ENCODE data around the gene COMMD10.
"Not testable (repeated sequence)": the region's sequence is repeated elsewhere in the genome, so short reads cannot be mapped to it uniquely, and the experiment has no call there.

COMMD10 gene

DNA sequence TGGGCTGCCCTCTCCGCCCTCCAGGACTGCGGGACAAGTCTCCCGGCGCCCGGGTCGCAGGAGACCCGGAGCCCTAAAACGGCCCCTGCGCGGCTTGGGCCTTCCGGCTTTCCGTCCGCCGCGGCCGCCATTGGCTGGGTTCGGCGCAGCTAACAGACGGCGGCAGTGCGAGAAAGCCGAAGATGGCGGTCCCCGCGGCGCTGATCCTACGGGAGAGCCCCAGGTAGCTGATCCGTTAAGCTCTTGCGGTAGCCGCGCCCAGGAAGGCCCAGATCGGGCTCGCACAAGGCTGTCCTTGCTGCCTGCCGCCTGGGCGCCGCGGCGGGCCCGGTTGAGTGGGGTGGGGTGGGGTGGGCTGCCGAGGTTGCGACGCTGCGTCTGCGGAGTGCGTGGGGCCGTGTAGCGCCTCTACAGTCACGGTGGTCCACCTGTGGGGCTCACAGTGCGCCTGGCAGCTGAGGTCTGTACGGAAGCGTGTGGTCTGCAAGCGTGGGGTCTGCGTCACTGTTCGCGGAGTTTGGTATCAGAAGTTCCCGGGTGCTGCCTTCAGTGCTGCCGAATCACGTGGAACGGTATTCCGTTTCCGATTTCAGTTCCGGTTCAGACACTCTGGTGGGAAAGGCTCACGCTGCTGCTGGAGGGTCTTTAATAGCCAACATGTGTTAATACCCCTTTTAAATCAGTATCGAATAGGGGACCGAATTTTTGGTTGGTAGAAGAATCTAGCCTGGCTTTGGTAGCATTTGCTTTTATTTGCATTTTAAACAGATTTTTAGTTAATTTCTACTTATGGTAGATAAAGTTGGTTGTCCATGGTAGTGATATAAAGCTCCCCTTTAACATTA, at the start of gene COMMD10:
TSS of gene COMMD10 (plus strand) at position 155 of the 845 bp plus-strand sequence.
- DNase-seq, result peak; percentile 30 to 91 (median 68)

- DNase-seq, result no peak
Observed at GRCh38 chr5:116035123-116035522, 49.7 kb upstream of the COMMD10 start.

GRCh38 chr5:116037236-116037822, 47.5 kb upstream of the COMMD10 start:
- DNase-seq, result no peak

GRCh38 chr5:116038817-116039216, 46.0 kb upstream of the COMMD10 start:
- no peak for DNase-seq

DNA sequence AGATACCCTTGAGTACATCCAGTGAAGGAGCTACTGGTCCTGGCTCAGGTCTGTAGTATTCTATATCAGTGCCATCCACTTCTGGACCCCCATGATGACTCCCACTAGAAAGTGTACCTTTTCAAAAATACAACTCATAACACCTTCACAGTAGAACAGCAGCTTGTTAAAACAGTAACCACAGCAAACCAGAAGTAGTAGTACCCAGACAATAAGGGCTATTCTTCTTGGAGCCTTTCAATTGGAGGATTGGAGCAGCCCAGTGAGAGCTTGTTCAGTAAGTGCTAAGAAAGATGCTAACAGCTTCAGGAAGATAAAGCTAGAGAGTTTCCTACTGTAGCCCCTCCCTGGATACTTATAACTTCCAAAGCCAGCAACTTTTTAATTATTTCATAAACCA, 42.5 kb upstream of the COMMD10 start:
- DNase-seq, result no peak

- DNase-seq, result no peak
Observed at GRCh38 chr5:116044073-116044472, 40.8 kb upstream of the COMMD10 start.

DNA sequence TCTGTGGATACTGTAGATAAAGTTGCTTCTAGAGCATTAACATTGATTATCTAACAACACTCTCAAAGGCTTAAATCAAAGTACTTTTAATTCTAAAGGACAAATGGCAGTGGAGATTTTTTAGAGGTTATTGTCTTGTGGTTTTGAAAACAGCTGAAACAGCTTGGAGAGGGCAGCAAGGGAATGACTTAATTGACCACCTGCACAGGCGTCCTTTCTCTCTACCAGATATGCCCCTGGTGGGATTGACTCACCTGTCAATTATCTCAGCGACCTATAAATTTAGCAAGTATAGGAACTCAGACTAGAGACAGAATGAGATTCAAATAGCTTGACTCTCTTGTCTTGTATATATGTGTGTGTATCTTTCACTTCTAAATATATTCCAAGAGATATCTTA, 39.0 kb upstream of the COMMD10 start:
- DNase-seq, result no peak

GRCh38 chr5:116046261-116046660, 38.6 kb upstream of the COMMD10 start:
- no peak for DNase-seq

DNA sequence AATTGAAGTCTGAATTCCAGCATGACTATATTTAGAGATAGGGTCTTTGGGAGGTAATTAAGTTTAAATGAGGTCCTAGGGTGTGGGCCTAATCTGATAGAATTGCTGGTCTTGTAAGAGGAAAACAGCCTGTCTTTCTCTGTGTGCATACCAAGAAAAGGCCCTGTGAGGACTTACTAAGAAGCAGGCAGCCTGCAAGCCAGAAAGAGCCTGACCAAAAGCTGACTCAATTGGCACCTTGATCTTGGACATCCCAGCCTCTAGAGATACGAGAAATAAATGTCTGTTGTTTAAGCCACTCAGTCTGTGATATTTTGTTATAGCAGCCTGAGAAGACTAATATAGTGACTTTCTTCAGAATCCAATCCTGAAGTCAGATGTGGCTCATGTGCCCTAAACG, 38.0 kb upstream of the COMMD10 start:
- no peak for DNase-seq

GRCh38 chr5:116058346-116058936, 26.4 kb upstream of the COMMD10 start:
- no peak for DNase-seq

DNA sequence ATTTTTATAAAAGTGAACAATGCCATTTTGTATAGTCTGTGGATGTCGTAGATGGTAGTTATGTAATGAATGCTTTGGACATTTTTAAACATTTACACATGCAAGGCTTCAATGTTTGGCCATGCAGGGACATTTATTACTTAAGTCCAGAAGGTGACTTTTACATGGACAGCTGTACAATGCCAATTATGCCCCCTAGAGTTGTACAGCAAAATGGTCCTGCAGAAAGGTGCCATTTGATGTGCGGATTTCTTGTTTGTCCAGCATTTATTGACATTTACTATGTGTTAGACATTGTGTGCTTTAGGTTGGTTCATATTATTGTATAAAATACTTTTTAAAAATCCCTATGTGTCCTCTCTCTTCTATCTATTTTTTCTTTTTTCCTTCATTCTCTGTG, 22.5 kb upstream of the COMMD10 start:
- DNase-seq, result no peak

- DNase-seq, result no peak
Observed at GRCh38 chr5:116063950-116064349, 20.9 kb upstream of the COMMD10 start.

DNA sequence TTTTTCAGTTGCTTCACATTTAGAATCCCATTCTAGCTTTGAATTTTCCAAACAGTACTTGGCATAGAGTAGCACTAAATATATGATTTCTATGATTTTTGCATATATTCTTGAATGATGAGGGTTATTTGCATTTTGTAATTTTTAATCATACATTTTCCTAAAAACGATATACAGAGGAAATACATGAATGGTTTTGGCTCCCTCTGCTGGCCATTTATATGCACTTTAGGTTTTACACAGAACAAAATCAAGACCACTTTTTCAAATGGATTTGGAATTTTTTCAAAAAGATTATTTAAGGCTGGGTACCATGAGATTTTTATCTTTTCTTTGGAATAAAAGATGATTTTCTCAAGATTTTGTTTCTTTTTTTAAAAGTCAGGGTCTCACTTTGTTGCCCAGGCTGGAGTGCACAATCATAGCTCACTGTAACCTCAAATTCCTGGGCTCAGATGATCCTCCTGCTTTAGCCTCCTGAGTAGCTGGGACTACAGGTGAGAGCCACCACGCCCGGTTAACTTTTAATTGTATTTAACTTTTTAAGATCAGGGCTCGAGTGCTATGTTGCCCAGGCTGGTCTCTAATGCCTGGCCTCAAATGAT, 16.7 kb upstream of the COMMD10 start:
- DNase-seq, result peak in 10 of 51 donors; percentile 1 to 34 (median 11)

DNA sequence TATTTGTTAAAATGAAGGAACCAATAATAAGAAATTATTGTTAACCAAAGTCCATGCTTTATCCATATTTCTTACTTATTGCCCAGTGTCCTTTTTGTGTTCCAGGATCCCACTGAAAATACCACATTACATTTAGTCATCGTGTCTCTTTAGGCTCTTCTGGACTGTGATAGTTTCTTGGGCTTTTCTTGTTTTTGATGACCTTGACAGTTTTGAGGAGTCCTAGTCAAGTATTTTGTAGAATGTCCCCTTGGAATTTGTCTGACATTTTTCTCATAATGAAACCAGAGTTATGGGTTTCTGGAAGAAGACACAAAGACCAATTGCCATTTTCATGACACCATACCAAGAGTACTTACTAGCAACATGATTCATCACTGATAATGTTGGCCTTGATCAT, 13.6 kb upstream of the COMMD10 start:
- no peak for DNase-seq

GRCh38 chr5:116075191-116075831, 9.5 kb upstream of the COMMD10 start:
- no peak for DNase-seq

DNA sequence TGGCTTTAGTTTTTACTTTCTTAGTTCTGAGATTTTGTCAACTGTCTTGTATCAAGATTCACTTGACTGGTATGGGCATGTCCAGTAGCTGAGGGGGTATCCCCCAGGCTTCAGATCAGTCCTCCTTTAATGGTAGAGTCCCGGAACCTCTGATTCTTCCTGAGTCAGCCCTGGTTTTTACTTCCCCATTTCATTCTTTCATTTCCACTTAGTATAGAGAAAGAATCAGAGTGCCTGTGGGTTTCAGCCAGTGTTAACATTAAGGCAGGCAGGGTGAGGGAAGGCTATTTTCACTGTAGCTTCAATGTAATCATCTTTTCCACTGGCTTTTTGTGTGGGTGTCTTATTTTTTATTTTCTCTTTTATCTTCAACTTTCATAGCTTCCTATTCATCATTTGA, 8.3 kb upstream of the COMMD10 start:
- DNase-seq, result no peak

DNA sequence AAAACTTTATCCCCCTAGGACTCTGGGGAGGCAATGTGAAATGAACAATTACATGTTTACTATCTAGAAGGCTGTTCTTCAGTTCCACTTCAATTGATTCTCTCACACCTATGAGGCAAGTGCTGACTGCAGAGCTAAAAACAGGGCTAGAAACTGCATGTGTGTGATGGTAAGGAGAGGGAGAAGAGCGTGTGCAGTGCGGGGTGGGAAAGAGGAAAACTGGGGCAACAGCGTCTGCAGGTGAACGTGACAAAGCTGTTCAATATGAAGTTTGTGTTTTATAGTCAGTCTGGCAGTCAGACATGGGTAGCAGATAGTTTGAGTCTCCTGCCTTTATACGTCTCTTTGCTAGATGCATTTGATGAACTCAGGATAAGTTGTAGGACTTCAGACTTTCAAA, 6.6 kb upstream of the COMMD10 start:
- no peak for DNase-seq

DNA sequence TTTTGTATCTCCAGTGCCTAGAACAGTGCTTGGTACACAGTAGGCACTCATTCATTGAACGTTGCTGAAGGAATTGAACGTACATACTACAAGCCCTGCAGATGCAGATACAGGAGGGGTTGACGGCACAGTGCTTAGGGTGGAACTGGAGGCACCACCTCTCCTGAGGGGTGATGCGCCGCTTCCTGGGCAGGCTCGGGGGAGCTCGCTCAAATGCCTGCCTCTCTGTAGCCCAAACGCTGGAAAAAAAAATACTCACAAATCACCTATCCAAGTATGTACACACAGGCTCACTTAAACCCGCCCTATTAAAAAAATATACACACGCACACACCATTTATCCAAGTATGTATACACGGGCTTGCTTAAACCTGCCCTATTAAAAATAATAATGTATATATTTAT, 536 bp upstream of the COMMD10 start:
- DNase-seq, result peak in 7 of 51 donors; percentile 1 to 44 (median 10)

GRCh38 chr5:116086309-116086708, 1.5 kb downstream of the COMMD10 start:
- not testable (repeated sequence) for DNase-seq

DNA sequence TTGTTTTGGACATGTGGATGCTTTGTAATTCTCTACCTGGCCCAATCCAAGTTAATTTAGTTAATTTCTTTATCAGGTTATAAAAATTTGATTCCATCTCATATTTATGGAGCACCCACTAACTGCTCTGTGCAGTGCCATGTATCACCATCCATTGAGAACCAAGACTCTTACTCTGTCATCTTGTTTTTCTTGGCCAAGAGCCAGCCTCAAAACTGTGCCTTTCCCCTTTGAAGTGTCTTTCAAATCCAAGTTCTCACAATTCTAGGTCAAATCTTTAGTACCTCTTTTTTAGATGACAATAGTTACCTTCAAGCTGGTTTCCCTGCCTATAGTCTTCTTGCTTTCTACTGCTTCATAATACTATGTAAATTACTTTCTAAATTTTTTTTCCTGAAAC, 3.2 kb downstream of the COMMD10 start:
- DNase-seq, result no peak

DNA sequence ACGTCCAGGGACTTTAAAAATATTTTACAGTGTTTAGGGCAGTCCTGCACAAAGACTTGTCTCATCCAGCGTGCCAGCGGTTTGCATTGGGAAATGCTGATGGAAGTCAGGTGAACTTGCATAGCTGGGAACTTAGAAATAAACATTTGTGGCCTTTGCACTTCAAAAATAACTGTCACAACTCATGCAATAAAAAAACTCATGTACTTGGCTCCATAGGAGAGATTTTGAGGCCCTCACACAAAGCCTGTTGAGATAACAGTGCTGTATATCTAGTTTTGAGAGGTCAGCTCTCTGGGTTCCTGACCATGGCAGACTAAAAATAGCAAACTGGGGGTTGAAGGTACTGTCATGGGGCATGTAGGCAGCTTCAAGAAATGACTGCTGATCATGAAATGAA, 5.5 kb downstream of the COMMD10 start:
- DNase-seq, result no peak

DNA sequence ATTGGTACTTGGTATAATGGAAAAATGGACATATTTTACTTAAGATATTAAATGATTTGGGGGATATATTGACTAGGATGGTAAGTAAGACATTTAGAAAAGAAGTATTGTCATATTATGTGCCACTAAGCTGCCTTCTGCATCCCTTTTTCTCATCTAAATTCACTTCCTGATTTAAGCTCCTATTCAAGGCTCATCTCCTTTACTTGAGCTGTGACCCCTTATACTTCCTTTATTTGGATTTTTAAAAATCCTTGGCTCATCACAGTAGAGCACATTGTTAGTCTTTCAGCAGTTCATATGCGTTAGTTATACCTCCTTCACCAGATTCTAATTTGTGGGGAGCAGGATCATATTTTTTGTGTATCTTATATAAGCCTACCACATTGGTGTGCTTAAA, 6.6 kb downstream of the COMMD10 start:
- DNase-seq, result no peak
